ENCODE data around the gene ATP6V1B1. TPM values are rescaled to one million over a fixed set of nuclear protein-coding genes. Genes with fewer than 3 reads are reported as not detected.

Gene ATP6V1B1
- total and polyA plus RNA-seq, 9 of the 15 experiments (the other 6 are each of a cell fraction or from before 2014, with no cell fraction given) = not detected

GRCh38 chr2:71005271-71006202 lies 69.8 kb downstream of the ATP6V1B1 start:
- peaks cover 15 to 24% of the 10 kb centered on the region in 2 experiments; a peak in 4 of 5 replicates for H3K4me1 ChIP-seq (replicated peaks in 1 of 2; ENCODE audit: control insufficient read depth in 2 of 2, insufficient read depth in 2 of 2, low read length in 2 of 2)
- FAIRE-seq (peak; percentile 72), DNase-seq (ENCODE audit: extremely low read depth in 1 of 4, low spot score in 3 of 4) (peak in 3 of 4 experiments; percentile 21 to 57 (median 22)), ATAC-seq (peak; percentile 48)
- no peaks in the 10 kb centered on the region for H3K79me2 ChIP-seq (ENCODE audit: control insufficient read depth, insufficient read depth, low read length)
- no peak overlapping the region; a peak in 1 of 4 replicates for H3K9ac ChIP-seq (ENCODE audit: insufficient read depth in 1 of 2, low read depth in 2 of 2, low read length in 2 of 2)
- intact Hi-C loops (cut with micrococcal nuclease) (loop anchor here (10.0 kb wide), 1 partner anchor 149 kb away; no protein-coding TSS in a partner anchor), in situ Hi-C loops (cut with MboI) (no loop called here)
- H2AFZ ChIP-seq (ENCODE audit: low read depth, low read length) = peak overlapping the region; percentile 30; the same call in 1 of the 2 replicates
- no peaks in the 10 kb centered on the region for H4K20me1 ChIP-seq (replicated peaks; ENCODE audit: control insufficient read depth, insufficient read depth, low read length)
- no peaks in the 10 kb centered on the region for H3K9me3 ChIP-seq (replicated peaks; ENCODE audit: control insufficient read depth, insufficient read depth, low read depth, low read length)
- CTCF ChIA-PET (ENCODE audit: low intra/inter-chr PET ratio) = no interaction called here
- WGBS (ENCODE audit: insufficient coverage, low coverage, missing lambda C conversion rate) = 16% methylated on average over 9 of the region's 10 CpGs
- H3K9me1 ChIP-seq (ENCODE audit: control insufficient read depth, insufficient read depth, low read length) = peaks cover 3% of the 10 kb centered on the region
- BruUV-seq (replicated peaks) = no TSS peak
- POLR2A ChIA-PET = interaction anchor here (0.6 to 0.7 kb wide), 2 partner anchors 1930 to 1939 kb away, joined by 3 read pairs; no protein-coding TSS in a partner anchor
- peaks cover 0 to 13% of the 10 kb centered on the region in 2 experiments; a peak in 3 of 5 replicates for H3K27me3 ChIP-seq (ENCODE audit: control insufficient read depth in 2 of 2, insufficient read depth in 2 of 2, low read length in 2 of 2)
- H3K4me3 ChIP-seq = no peak overlapping the region
- peak overlapping the region; percentile 27; the same call in 1 of the 2 replicates for H3K4me2 ChIP-seq (ENCODE audit: insufficient read depth, low read length)
- H3K27ac ChIP-seq (ENCODE audit: extremely low read depth, low read depth, low read length) = no peak overlapping the region; the same call in 2 of the 3 replicates
- H3K36me3 ChIP-seq (ENCODE audit: control insufficient read depth, insufficient read depth, low read length) = no peaks in the 10 kb centered on the region
- TF ChIP-seq HINFP (tag; conservative IDR thresholded peaks at IDR 0.05; ENCODE audit: low read depth) (no peak), ZNF436 (CRISPR knock-in tag; IDR thresholded peaks at IDR 0.05) (peak; percentile 55; the same call in 1 of the 2 replicates), DPF2 (IDR thresholded peaks at IDR 0.05) (peak; percentile 52), RAD21 (CRISPR knock-in tag; conservative IDR thresholded peaks at IDR 0.05 in 1 of 2, IDR thresholded peaks at IDR 0.05 in 1 of 2) (no peak), TAL1 (IDR thresholded peaks at IDR 0.05) (peak; percentile 33; the same call in 1 of the 2 replicates), PREB (CRISPR knock-in tag; IDR thresholded peaks at IDR 0.05) (no peak), RBM25 (IDR thresholded peaks at IDR 0.05; ENCODE audit: low read depth, low read length, severe bottlenecking) (no peak), MIER1 (IDR thresholded peaks at IDR 0.05; ENCODE audit: low read depth) (no peak), JUNB (CRISPR knock-in tag; conservative IDR thresholded peaks at IDR 0.05) (no peak), SREBF2 (CRISPR knock-in tag; IDR thresholded peaks at IDR 0.05) (no peak), HOXB6 (CRISPR knock-in tag; IDR thresholded peaks at IDR 0.05; ENCODE audit: borderline replicate concordance) (no peak), GTF2B (IDR thresholded peaks at IDR 0.05; ENCODE audit: extremely low read depth, insufficient read length) (no peak), NUFIP1 (IDR thresholded peaks at IDR 0.05; ENCODE audit: partially characterized antibody) (no peak), ZNF282 (CRISPR knock-in tag; IDR thresholded peaks at IDR 0.05) (no peak), ZNF274 (IDR thresholded peaks at IDR 0.05; ENCODE audit: borderline replicate concordance, low read depth, low read length) (no peak), SREBF1 (IDR thresholded peaks at IDR 0.05; ENCODE audit: borderline replicate concordance, low read depth, low read length) (no peak), IRF1 (CRISPR knock-in tag; IDR thresholded peaks at IDR 0.05; ENCODE audit: borderline replicate concordance) (no peak)
